H1 (cell line): Measurements from ENCODE around the gene PPM1M. TPM values are rescaled to one million over a fixed set of nuclear protein-coding genes. Genes with fewer than 3 reads are reported as not detected.

ENCODE experiments used
- CTCF ChIA-PET: fragments of 300-600 bp; sonication (Branson Sonifier 250); formaldehyde crosslinking; loops from one replicate; lab custom pipeline; 2021; ENCODE audit not compliant: partially characterized antibody; lab: Charles Lee
- POLR2A ChIA-PET: fragments of 300-600 bp; sonication (Branson Sonifier 250); formaldehyde crosslinking; loops from one replicate; lab custom pipeline; 2021; ENCODE audit warnings: inconsistent platforms; ENCODE audit not compliant: partially characterized antibody; lab: Charles Lee
- DNase-seq, 2 experiments: peaks; one replicate each; pipeline versions ENCODE4 v3.0.0 to v3.0.0-alpha.2; 2010 to 2022; ENCODE audit warnings: low spot score in 2 of 2, low read depth in 1 of 2, mixed read lengths in 1 of 2
- FAIRE-seq: peaks from 2 replicates; lab custom pipeline; 2011; peaks lifted over from hg19 to GRCh38; lab: Jason Lieb, UNC
- H2AFZ ChIP-seq: 2 replicates; pipeline ENCODE4 v1.8.1; 2012; ENCODE audit warnings: low read length, inconsistent platforms
- H2AK5ac ChIP-seq: 2 replicates; pipeline ENCODE4 v1.6.1; 2013; ENCODE audit warnings: low read depth, low read length
- H2BK120ac ChIP-seq: replicated peaks from 2 replicates; pipeline ENCODE3; 2013; ENCODE audit warnings: low read depth, low read length, inconsistent platforms
- H2BK12ac ChIP-seq: 2 replicates; pipeline ENCODE4 v1.6.1; 2013; ENCODE audit warnings: low read depth, low read length
- H2BK15ac ChIP-seq: 2 replicates; pipeline ENCODE4 v1.6.1; 2013; ENCODE audit warnings: low read length
- H2BK20ac ChIP-seq: 2 replicates; pipeline ENCODE4 v1.6.1; 2013; ENCODE audit warnings: low read length
- H2BK5ac ChIP-seq: 2 replicates; pipeline ENCODE4 v1.6.1; 2013; ENCODE audit warnings: low read depth, low read length
- H3K14ac ChIP-seq: 2 replicates; pipeline ENCODE4 v1.6.1; 2013; ENCODE audit warnings: inconsistent platforms; ENCODE audit not compliant: insufficient read length
- H3K18ac ChIP-seq: 2 replicates; pipeline ENCODE4 v1.6.1; 2013; ENCODE audit warnings: low read length; ENCODE audit errors: extremely low read depth
- H3K23ac ChIP-seq: 2 replicates; pipeline ENCODE4 v1.6.1; 2013; ENCODE audit warnings: inconsistent platforms; ENCODE audit not compliant: insufficient read length
- H3K23me2 ChIP-seq: 2 replicates; pipeline ENCODE4 v1.6.1; 2013; ENCODE audit warnings: low read depth, low read length
- H3K27ac ChIP-seq: 2 replicates; pipeline ENCODE4 v1.6.1; 2011; ENCODE audit warnings: low read depth, low read length, inconsistent platforms
- H3K27me3 ChIP-seq, 4 experiments: replicated peaks in 1 of 4; 1 replicate in 1 of 4; 2 replicates in 3 of 4; pipeline versions ENCODE4 v1.6.1 to v1.8.1; 2011 to 2013; ENCODE audit warnings: low read length in 3 of 4, mild to moderate bottlenecking in 3 of 4, inconsistent platforms in 2 of 4, mixed read lengths in 2 of 4, moderate library complexity in 1 of 4; ENCODE audit not compliant: control insufficient read depth in 3 of 4, insufficient read depth in 3 of 4; ENCODE audit errors: extremely low read depth in 1 of 4
- H3K36me3 ChIP-seq, 4 experiments: 2 replicates each; pipeline versions ENCODE4 v1.6.1 to v1.8.1; 2011 to 2013; ENCODE audit warnings: mild to moderate bottlenecking in 4 of 4, low read length in 3 of 4, moderate library complexity in 2 of 4, control low read depth in 1 of 4, inconsistent platforms in 1 of 4; ENCODE audit not compliant: insufficient read depth in 4 of 4, control insufficient read depth in 2 of 4
- H3K4ac ChIP-seq: replicated peaks from 2 replicates; pipeline ENCODE3; 2013; ENCODE audit warnings: low read length, low read depth, mixed read lengths, inconsistent platforms; ENCODE audit not compliant: insufficient read length
- H3K4me1 ChIP-seq, 4 experiments: replicated peaks in 1 of 4; 1 replicate in 1 of 4; 2 replicates in 3 of 4; pipeline versions ENCODE4 v1.6.1 to v1.8.1; 2011 to 2013; ENCODE audit warnings: low read length in 3 of 4, inconsistent platforms in 2 of 4, mixed read lengths in 1 of 4; ENCODE audit not compliant: insufficient read depth in 4 of 4, control insufficient read depth in 3 of 4
- H3K4me2 ChIP-seq, 2 experiments: 2 replicates each; pipeline versions ENCODE4 v1.6.1 to v1.8.1; 2011 to 2013; ENCODE audit warnings: low read depth in 2 of 2, low read length in 2 of 2, control low read depth in 1 of 2, inconsistent platforms in 1 of 2, mild to moderate bottlenecking in 1 of 2; ENCODE audit not compliant: insufficient read depth in 1 of 2
- H3K4me3 ChIP-seq, 4 experiments: fragments of 200-600, 300-600 bp in 1 of 4; sonication (generic), shearing (Covaris generic), sonication (Bioruptor Twin) in 1 of 4; 2 replicates each; pipeline versions ENCODE4 v1.5.1 to v1.8.1; 2011 to 2016; ENCODE audit warnings: low read length in 4 of 4, low read depth in 3 of 4, control low read depth in 2 of 4, inconsistent platforms in 2 of 4, mild to moderate bottlenecking in 2 of 4, mixed read lengths in 1 of 4, moderate library complexity in 1 of 4; ENCODE audit not compliant: insufficient read depth in 2 of 4; ENCODE audit errors: extremely low read depth in 1 of 4
- H3K56ac ChIP-seq: replicated peaks from 2 replicates; pipeline ENCODE3; 2013; ENCODE audit warnings: low read depth, mild to moderate bottlenecking, mixed read lengths, low read length, inconsistent platforms; ENCODE audit not compliant: insufficient read length
- H3K79me1 ChIP-seq: 2 replicates; pipeline ENCODE4 v1.6.1; 2013; ENCODE audit warnings: low read depth, low read length, control low read depth
- H3K79me2 ChIP-seq, 2 experiments: 2 replicates each; pipeline versions ENCODE4 v1.6.1 to v1.8.1; 2012 to 2013; ENCODE audit warnings: low read length in 2 of 2, mild to moderate bottlenecking in 2 of 2, inconsistent platforms in 1 of 2; ENCODE audit not compliant: insufficient read depth in 2 of 2, control insufficient read depth in 1 of 2
- H3K9ac ChIP-seq, 4 experiments: replicated peaks in 1 of 4; 1 replicate in 1 of 4; 2 replicates in 3 of 4; pipeline versions ENCODE4 v1.6.1 to v1.8.1; 2011 to 2013; ENCODE audit warnings: low read depth in 3 of 4, low read length in 3 of 4, control low read depth in 2 of 4, mild to moderate bottlenecking in 2 of 4, moderate library complexity in 2 of 4, inconsistent platforms in 1 of 4; ENCODE audit errors: extremely low read depth in 1 of 4
- H3K9me3 ChIP-seq, 2 experiments: 2 replicates each; pipeline versions ENCODE4 v1.6.1 to v1.8.1; 2012 to 2013; ENCODE audit warnings: mild to moderate bottlenecking in 2 of 2, moderate library complexity in 2 of 2, control low read depth in 1 of 2, inconsistent platforms in 1 of 2, low read depth in 1 of 2, low read length in 1 of 2, mixed read lengths in 1 of 2; ENCODE audit not compliant: insufficient read depth in 2 of 2
- H4K20me1 ChIP-seq, 2 experiments: replicated peaks in 1 of 2; 2 replicates each; pipeline versions ENCODE3 to v1.8.1; 2011 to 2013; ENCODE audit warnings: inconsistent platforms in 2 of 2, low read length in 2 of 2, mild to moderate bottlenecking in 1 of 2; ENCODE audit not compliant: insufficient read depth in 2 of 2, control insufficient read depth in 1 of 2
- H4K5ac ChIP-seq: 2 replicates; pipeline ENCODE4 v1.6.1; 2013; ENCODE audit warnings: low read length, low read depth, mixed read lengths, inconsistent platforms; ENCODE audit not compliant: insufficient read length
- H4K8ac ChIP-seq: 2 replicates; pipeline ENCODE4 v1.8.0; 2013; ENCODE audit warnings: mild to moderate bottlenecking, moderate library complexity, low read length, inconsistent platforms; ENCODE audit not compliant: insufficient read depth; ENCODE audit errors: extremely low read depth
- H4K91ac ChIP-seq: replicated peaks from 2 replicates; pipeline ENCODE3; 2013; ENCODE audit warnings: low read length, mixed read lengths, inconsistent platforms; ENCODE audit not compliant: insufficient read length
- CTCF ChIP-seq, 3 experiments: IDR thresholded peaks; 1 replicate in 2 of 3; 2 replicates in 1 of 3; pipeline versions ENCODE4 v1.5.1 to v1.6.1; 2011; ENCODE audit warnings: low read length in 3 of 3, mild to moderate bottlenecking in 3 of 3, inconsistent platforms in 2 of 3, low read depth in 1 of 3, moderate library complexity in 1 of 3; ENCODE audit not compliant: insufficient read depth in 1 of 3; ENCODE audit errors: control extremely low read depth in 1 of 3
- RAD21 ChIP-seq, 2 experiments: IDR thresholded peaks in 1 of 2; conservative IDR thresholded peaks in 1 of 2; 2 replicates each; pipeline ENCODE4 v1.6.1; 2011; ENCODE audit warnings: low read depth in 2 of 2, low read length in 2 of 2, improper control_type of control experiment in 1 of 2, inconsistent platforms in 1 of 2, mild to moderate bottlenecking in 1 of 2, moderate library complexity in 1 of 2
- TBP ChIP-seq: IDR thresholded peaks from 2 replicates; pipeline ENCODE4 v1.6.1; 2011; ENCODE audit warnings: low read depth, low read length, improper control_type of control experiment
- WGBS, 2 experiments: shearing (Covaris generic) in 1 of 2; methylation state at CpG; one replicate each; pipeline versions ENCODE4 v1.1.6 to v1.1.7; 2013 to 2015; ENCODE audit warnings: low lambda C conversion rate in 2 of 2, mixed read lengths in 2 of 2, inconsistent platforms in 1 of 2, low coverage in 1 of 2, missing lambda C conversion rate in 1 of 2; ENCODE audit not compliant: insufficient replicate concordance in 2 of 2, insufficient coverage in 1 of 2, insufficient read length in 1 of 2; ENCODE audit errors: extremely low coverage in 1 of 2, missing lambda C conversion rate in 1 of 2; 5-methylcytosine and 5-hydroxymethylcytosine counted together
- polyA plus RNA-seq, 7 experiments: library from polyadenylated mRNA; depleted of rRNA in 3 of 7; stranded (reverse) in 5 of 7; unstranded in 2 of 7; fragments of >200 nt in 5 of 7; fragments of 200-250 nt in 2 of 7; gene quantifications; 1 replicate in 5 of 7; 2 replicates in 1 of 7; 4 replicates in 1 of 7; pipeline versions ENCODE4 v1.2.1 to v1.2.3, GENCODE V29; 2011 to 2013; ENCODE audit warnings: missing spikeins in 2 of 7, mixed read lengths in 2 of 7
- total RNA-seq: library from RNA; stranded (reverse); fragmentation: NEBNext Ultra II Directional; extraction: Animal tissue kit (Norgen Biotek cat#: 25700); gene quantifications from 2 replicates; pipeline ENCODE4 v1.2.1, GENCODE V29; 2021

The PPM1M gene
- total and polyA plus RNA-seq, 2 of the 8 experiments (the other 6 are each of a cell fraction or from before 2014, with no cell fraction given): 5.2 to 6.3 TPM

- Histone ChIP-seq H3K4me1 (peaks cover 0 to under 1% (median 0%) of the 10 kb centered on the region in 4 experiments; a peak in 3 of 7 replicates), H3K18ac (no peak overlapping the region), H2BK20ac (no peak overlapping the region), H3K36me3 (no peaks in the 10 kb centered on the region), H2BK5ac (no peak overlapping the region), H3K9me3 (no peaks in the 10 kb centered on the region), H2BK120ac (no peak overlapping the region), H3K4ac (no peak overlapping the region), H3K9ac (no peak overlapping the region), H4K91ac (no peak overlapping the region), H3K79me1 (no peaks in the 10 kb centered on the region; the same call in 1 of the 2 replicates), H3K27ac (no peak overlapping the region), H3K14ac (no peak overlapping the region), H3K4me3 (no peak overlapping the region), H3K4me2 (no peak overlapping the region), H2AFZ (no peak overlapping the region), H4K8ac (no peak overlapping the region), H4K5ac (no peak overlapping the region), H4K20me1 (no peaks in the 10 kb centered on the region), H3K56ac (no peak overlapping the region), H2BK12ac (no peak overlapping the region), H2AK5ac (no peak overlapping the region), H3K23ac (no peak overlapping the region), H2BK15ac (no peak overlapping the region), H3K79me2 (no peaks in the 10 kb centered on the region), H3K27me3 (no peaks in the 10 kb centered on the region), H3K23me2 (peaks cover 5% of the 10 kb centered on the region; the same call in 1 of the 2 replicates)
- FAIRE-seq (no peak), DNase-seq (peak in 1 of 2 experiments; percentile 80)
- WGBS, 2 experiments: 88% methylated on average over 7 of the region's 7 CpGs; no CpG with 5 or more reads in 1 of the 2 experiments
- ChIA-PET CTCF (interaction anchor here (0.6 to 15.3 kb wide), 28 partner anchors 8 to 217 kb away, joined by 3 to 198 read pairs (median 4); partner anchors contain the start of gene TWF2), POLR2A (interaction anchor here (0.7 to 6.5 kb wide), 5 partner anchors 8 to 280 kb away, joined by 3 to 76 read pairs (median 3); partner anchors contain the start of gene WDR82)
- TF ChIP-seq CTCF (IDR thresholded peaks at IDR 0.05; ENCODE audit: control extremely low read depth in 1 of 3, insufficient read depth in 1 of 3, low read depth in 1 of 3, low read length in 3 of 3) (peak in 2 of 3 experiments; percentile 64 to 82; a peak in 3 of 4 replicates), TBP (no peak), RAD21 (IDR thresholded peaks at IDR 0.05 in 1 of 2, conservative IDR thresholded peaks at IDR 0.05 in 1 of 2; ENCODE audit: low read depth in 2 of 2, low read length in 2 of 2) (peak; percentile 89 to 92)
Measured at GRCh38 chr3:52291508-52292181, 46.1 kb downstream of the PPM1M start.
